ENCODE results near the gene PARD3.

Gene PARD3

GRCh38 chr10:34213193-34213804, 601.8 kb downstream of the PARD3 start:
- intact Hi-C loops (cut with DNase I; ENCODE audit: low total_unique reads), result no loop called here
- no peaks in the 10 kb centered on the region for H3K27me3 ChIP-seq
- H3K9me3 ChIP-seq, result no peaks in the 10 kb centered on the region
- H3K27ac ChIP-seq, result no peak overlapping the region
- H3K4me3 ChIP-seq, result no peak overlapping the region
- TF ChIP-seq CTCF (IDR thresholded peaks at IDR 0.05), result no peak
- H3K36me3 ChIP-seq, result no peaks in the 10 kb centered on the region
- H3K4me1 ChIP-seq, result no peaks in the 10 kb centered on the region
- DNase-seq, result no peak

- no peaks in the 10 kb centered on the region for H3K36me3 ChIP-seq
- DNase-seq, result no peak
- H3K27me3 ChIP-seq, result no peaks in the 10 kb centered on the region
- no peak overlapping the region for H3K27ac ChIP-seq
- intact Hi-C loops (cut with DNase I; ENCODE audit: low total_unique reads), result no loop called here
- H3K9me3 ChIP-seq, result no peaks in the 10 kb centered on the region
- no peak overlapping the region for H3K4me3 ChIP-seq
- H3K4me1 ChIP-seq, result no peaks in the 10 kb centered on the region
- no peak for TF ChIP-seq CTCF (IDR thresholded peaks at IDR 0.05)
Observed at GRCh38 chr10:34207343-34207742, 607.8 kb downstream of the PARD3 start.

- intact Hi-C loops (cut with DNase I; ENCODE audit: low total_unique reads), result no loop called here
- DNase-seq, result no peak
- Histone ChIP-seq H3K27me3 (no peaks in the 10 kb centered on the region), H3K9me3 (no peaks in the 10 kb centered on the region), H3K4me3 (no peak overlapping the region), H3K36me3 (no peaks in the 10 kb centered on the region), H3K27ac (no peak overlapping the region), H3K4me1 (no peaks in the 10 kb centered on the region)
- no peak for TF ChIP-seq CTCF (IDR thresholded peaks at IDR 0.05)
Observed at GRCh38 chr10:34206935-34207268, 608.2 kb downstream of the PARD3 start.

GRCh38 chr10:34206078-34206934, 608.8 kb downstream of the PARD3 start:
- no peak for TF ChIP-seq CTCF (IDR thresholded peaks at IDR 0.05)
- DNase-seq, result no peak
- no peaks in the 10 kb centered on the region for H3K36me3 ChIP-seq

GRCh38 chr10:34205452-34205851, 609.6 kb downstream of the PARD3 start:
- Histone ChIP-seq H3K27ac (no peak overlapping the region), H3K36me3 (no peaks in the 10 kb centered on the region), H3K27me3 (no peaks in the 10 kb centered on the region), H3K4me3 (no peak overlapping the region), H3K9me3 (no peaks in the 10 kb centered on the region), H3K4me1 (no peaks in the 10 kb centered on the region)
- peak in 1 of 2 donors; percentile 42 for DNase-seq
- intact Hi-C loops (cut with DNase I; ENCODE audit: low total_unique reads), result no loop called here
- no peak for TF ChIP-seq CTCF (IDR thresholded peaks at IDR 0.05)

More at GRCh38 chr10:34206078-34206934, 608.8 kb downstream of the PARD3 start:
- H3K4me1 ChIP-seq, result no peaks in the 10 kb centered on the region
- no peaks in the 10 kb centered on the region for H3K27me3 ChIP-seq
- no peaks in the 10 kb centered on the region for H3K9me3 ChIP-seq
- no peak overlapping the region for H3K27ac ChIP-seq
- intact Hi-C loops (cut with DNase I; ENCODE audit: low total_unique reads), result no loop called here
- no peak overlapping the region for H3K4me3 ChIP-seq
